Upper lobe of right lung (tissue), 1 donor: ENCODE results near the gene FAM184B. TPM values are rescaled to one million over a fixed set of nuclear protein-coding genes. Genes with fewer than 3 reads are reported as not detected.
A peak's percentile ranks its signal among the peaks of the same experiment; 100 is the strongest.

Experiments
- ATAC-seq: fragments of 200-7000 bp; cut with Tn5 transposase; one replicate; pipeline ENCODE4 v1.9.1; 2020; ENCODE audit warnings: mild to moderate bottlenecking, moderate library complexity
- DNase-seq: peaks from one replicate; pipeline ENCODE4 v3.0.0-alpha.2; 2020
- H3K27ac ChIP-seq: fragments of 200-600 bp; one replicate; pipeline ENCODE4 v1.8.0; 2022
- H3K27me3 ChIP-seq: fragments of 200-600 bp; one replicate; pipeline ENCODE4 v1.8.0; 2022; ENCODE audit warnings: mild to moderate bottlenecking
- H3K36me3 ChIP-seq: fragments of 200-600 bp; one replicate; pipeline ENCODE4 v1.8.0; 2022
- H3K4me1 ChIP-seq: fragments of 200-600 bp; one replicate; pipeline ENCODE4 v1.8.0; 2022
- H3K4me3 ChIP-seq: fragments of 200-600 bp; one replicate; pipeline ENCODE4 v1.8.0; 2022; ENCODE audit warnings: mild to moderate bottlenecking
- H3K9me3 ChIP-seq: fragments of 200-600 bp; one replicate; pipeline ENCODE4 v1.8.0; 2022
- CTCF ChIP-seq: fragments of 200-600 bp; IDR thresholded peaks from one replicate; pipeline ENCODE4 v1.8.0; 2022; ENCODE audit warnings: antibody characterized with exemption
- intact Hi-C: fragments of 100-400 bp; cut with DNase I; formaldehyde crosslinking; loops from one replicate; pipeline ENCODE4 v1.11.0; 2022
- long read RNA-seq: library from polyadenylated mRNA; unstranded; transcript quantifications from one replicate; pipeline ENCODE4 v2.0.0, GENCODE V29; 2021
- total RNA-seq: library from RNA; stranded (reverse); fragmentation: NEBNext Ultra II Directional; extraction: Animal tissue kit (Norgen Biotek cat#: 25700); gene quantifications from one replicate; pipeline ENCODE4 v1.2.1, GENCODE V29; 2021
- donor health status: DM: no; HTN: yes; CAD: no; lungs with severe emphysema.

Gene FAM184B
- 0.17 TPM for total RNA-seq
- long read RNA-seq, partial matches to known transcripts = 0 of 34 reads
- long read RNA-seq, other reads (novel, unspliced or antisense) = 34 of 34 reads

DNA sequence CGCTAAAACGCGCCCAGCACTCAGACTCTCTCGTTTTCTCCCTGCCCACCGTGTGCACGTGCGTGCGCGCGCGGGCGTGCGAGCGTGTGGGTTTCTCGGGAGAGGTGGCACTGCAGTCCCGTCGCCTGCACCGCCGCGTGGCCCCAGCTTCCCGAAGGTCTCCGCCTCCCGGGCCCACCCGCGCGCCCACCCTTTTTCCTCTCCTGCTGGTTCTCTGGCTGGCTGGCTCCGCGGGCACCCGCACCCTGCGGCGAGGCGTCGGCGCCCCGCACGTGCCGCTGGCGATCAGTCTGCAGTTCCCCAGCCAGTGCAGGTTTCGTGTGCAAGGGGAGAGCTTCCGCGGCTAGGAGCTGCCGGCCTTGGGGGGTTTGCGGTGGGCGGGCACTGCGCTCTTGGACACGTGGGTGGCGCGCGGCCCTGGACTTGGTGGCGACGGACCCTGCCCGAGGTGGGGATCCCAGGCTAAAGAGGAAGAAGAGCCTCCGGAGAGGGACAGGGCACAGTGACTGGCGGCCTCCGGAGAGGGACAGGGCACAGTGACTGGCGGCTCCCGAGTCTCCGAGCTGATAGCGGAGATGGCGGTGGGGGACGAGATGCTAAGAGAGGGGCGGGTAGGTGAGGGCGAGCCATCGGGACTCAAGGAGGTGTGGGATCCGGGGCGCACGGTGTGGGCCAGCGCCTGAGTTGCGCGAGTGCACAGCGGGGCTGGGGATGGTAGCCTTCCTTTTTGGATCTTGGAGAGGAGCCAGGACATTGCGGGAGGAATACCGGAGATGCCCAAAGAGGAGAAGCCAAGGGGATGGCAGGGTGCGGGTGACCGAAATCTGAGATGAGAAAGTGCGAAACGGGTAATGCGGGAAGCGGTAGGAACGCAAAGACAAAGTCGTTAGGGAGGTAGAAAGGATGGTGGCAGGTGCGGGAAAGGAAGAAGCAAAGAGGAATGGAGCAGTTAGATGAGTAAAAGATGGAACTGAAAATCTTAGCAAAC lies at the start of gene FAM184B:
TSS of gene FAM184B (minus strand) at position 322 of the 988 bp plus-strand sequence. CDS start 322 bp downstream, outside the sequence.
- peak within 1 kb of the TSS; percentile 41 for H3K4me3 ChIP-seq

DNA sequence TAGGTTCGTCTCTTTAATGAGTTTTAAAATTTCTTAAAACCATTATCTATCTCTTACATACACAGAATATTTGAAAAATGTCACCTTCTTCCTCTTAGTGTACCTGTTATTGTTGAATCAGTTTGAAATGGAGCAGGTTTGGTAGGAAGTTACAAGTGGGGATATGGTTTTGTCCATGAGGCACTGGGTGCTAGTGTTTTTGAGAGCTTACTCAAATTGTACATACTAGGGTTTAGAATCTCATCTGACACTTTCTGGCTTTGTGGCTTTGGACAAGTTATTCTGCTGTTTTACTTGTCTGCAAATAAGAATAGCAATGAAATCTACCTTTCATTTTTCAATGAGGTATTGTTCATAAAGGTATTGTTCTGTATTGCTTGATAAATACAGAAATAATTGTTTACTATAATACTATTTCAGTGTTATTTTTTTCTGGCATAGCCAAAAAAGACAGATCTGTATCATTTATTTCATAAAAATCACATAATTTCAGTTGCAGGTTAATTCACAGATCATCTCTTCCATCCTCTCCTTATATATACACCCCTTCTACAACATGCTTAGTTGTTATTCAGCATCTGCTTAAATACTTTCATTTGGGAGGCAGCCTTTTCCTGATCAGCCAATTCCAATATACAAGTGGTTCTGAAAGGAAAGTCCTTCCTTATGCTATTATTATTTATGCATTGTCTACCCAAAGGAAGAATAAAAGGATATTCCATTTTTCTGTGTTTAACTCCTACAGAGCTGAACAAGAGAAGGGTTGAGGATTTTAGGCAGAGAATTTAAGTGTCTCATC lies 42.6 kb upstream of the FAM184B start:
- Histone ChIP-seq H3K27me3 (no peaks in the 10 kb centered on the region), H3K36me3 (no peaks in the 10 kb centered on the region), H3K27ac (no peak overlapping the region), H3K4me1 (no peaks in the 10 kb centered on the region), H3K9me3 (no peaks in the 10 kb centered on the region), H3K4me3 (no peak overlapping the region)
- TF ChIP-seq CTCF = no peak
- no peak for DNase-seq
- ATAC-seq = no peak
- intact Hi-C loops = no loop called here

More for the DNA sequence above, at the start of gene FAM184B:
- DNase-seq (peak; percentile 66), ATAC-seq (peak; percentile 51)
- H3K36me3 ChIP-seq = no peaks in the 10 kb centered on the region
- TF ChIP-seq CTCF = no peak
- H3K27me3 ChIP-seq = peaks cover 24% of the 10 kb centered on the region
- H3K27ac ChIP-seq = no peak within 1 kb of the TSS
- intact Hi-C loops = no loop called here
- H3K4me1 ChIP-seq = peaks cover 13% of the 10 kb centered on the region
- H3K9me3 ChIP-seq = no peaks in the 10 kb centered on the region

- no peak overlapping the region for H3K27ac ChIP-seq
- H3K4me3 ChIP-seq = no peak overlapping the region
- intact Hi-C loops = loop anchor here (10.0 kb wide), 1 partner anchor 778 kb away; no protein-coding TSS in a partner anchor
- no peaks in the 10 kb centered on the region for H3K9me3 ChIP-seq
- peak; percentile 59 for TF ChIP-seq CTCF
- H3K36me3 ChIP-seq = no peaks in the 10 kb centered on the region
- ATAC-seq (peak; percentile 72), DNase-seq (no peak)
- H3K27me3 ChIP-seq = no peaks in the 10 kb centered on the region
- no peaks in the 10 kb centered on the region for H3K4me1 ChIP-seq
Observed at GRCh38 chr4:17817027-17817426, 35.6 kb upstream of the FAM184B start.

DNA sequence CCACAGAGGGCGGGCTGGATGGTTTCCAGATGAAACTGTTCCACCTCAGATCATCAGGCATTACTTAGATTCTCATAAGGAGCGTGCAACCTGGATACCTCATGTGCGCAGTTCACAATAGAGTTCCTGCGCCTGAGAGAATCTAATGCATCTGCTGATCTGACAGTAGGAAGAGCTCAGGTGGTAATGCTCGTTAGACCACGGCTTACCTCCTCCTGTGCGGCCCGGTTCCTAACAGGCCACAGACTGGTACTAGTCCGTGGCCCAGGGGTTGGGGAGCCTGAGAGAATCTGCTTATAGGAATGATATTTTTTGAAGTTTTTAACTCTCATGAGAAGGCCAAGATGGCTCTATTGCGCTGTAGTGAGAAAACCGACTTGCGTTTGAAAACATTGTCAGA lies 34.7 kb upstream of the FAM184B start:
- no peak for TF ChIP-seq CTCF
- no peak for ATAC-seq
- Histone ChIP-seq H3K36me3 (no peaks in the 10 kb centered on the region), H3K27ac (no peak overlapping the region), H3K27me3 (no peaks in the 10 kb centered on the region), H3K9me3 (no peaks in the 10 kb centered on the region), H3K4me1 (peaks cover 2% of the 10 kb centered on the region), H3K4me3 (no peak overlapping the region)
- intact Hi-C loops = loop anchor here (10.0 kb wide), 1 partner anchor 779 kb away; no protein-coding TSS in a partner anchor
- DNase-seq = no peak

DNA sequence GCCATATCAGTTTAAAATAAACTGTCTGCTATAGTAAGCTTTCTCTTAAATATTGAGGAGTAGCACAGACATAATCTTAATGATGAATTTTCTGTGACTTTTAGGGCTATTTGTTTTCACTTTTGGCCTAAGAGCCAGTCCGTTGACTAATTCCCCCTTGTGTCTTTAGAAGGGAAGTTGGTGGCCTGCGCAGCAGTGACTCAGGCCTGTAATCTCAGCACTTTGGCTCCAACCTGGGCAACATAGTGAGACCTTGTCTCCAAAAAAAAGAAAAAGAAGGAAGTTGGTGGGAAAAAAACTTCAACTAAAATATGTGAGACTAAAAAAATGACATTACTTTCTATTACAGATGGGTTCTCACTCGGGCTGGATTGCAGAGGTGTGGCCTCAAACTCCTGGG lies 32.7 kb upstream of the FAM184B start:
- no peaks in the 10 kb centered on the region for H3K36me3 ChIP-seq
- DNase-seq (no peak), ATAC-seq (no peak)
- H3K27me3 ChIP-seq = no peaks in the 10 kb centered on the region
- intact Hi-C loops = loop anchor here (10.0 kb wide), 1 partner anchor 781 kb away; no protein-coding TSS in a partner anchor
- no peaks in the 10 kb centered on the region for H3K9me3 ChIP-seq
- H3K4me3 ChIP-seq = no peak overlapping the region
- peaks cover 9% of the 10 kb centered on the region for H3K4me1 ChIP-seq
- TF ChIP-seq CTCF = no peak
- no peak overlapping the region for H3K27ac ChIP-seq
